ENCODE measurements around the gene NRAP.

The NRAP gene

GRCh38 chr10:113594652-113595051, 69.2 kb downstream of the NRAP start (continued):
- TF ChIP-seq TSHZ1 (tag by site-specific recombination; IDR thresholded peaks at IDR 0.05; ENCODE audit: borderline replicate concordance) = no peak
- no peak for TF ChIP-seq TRIM28 (IDR thresholded peaks at IDR 0.05; ENCODE audit: borderline replicate concordance, low read length)

DNA sequence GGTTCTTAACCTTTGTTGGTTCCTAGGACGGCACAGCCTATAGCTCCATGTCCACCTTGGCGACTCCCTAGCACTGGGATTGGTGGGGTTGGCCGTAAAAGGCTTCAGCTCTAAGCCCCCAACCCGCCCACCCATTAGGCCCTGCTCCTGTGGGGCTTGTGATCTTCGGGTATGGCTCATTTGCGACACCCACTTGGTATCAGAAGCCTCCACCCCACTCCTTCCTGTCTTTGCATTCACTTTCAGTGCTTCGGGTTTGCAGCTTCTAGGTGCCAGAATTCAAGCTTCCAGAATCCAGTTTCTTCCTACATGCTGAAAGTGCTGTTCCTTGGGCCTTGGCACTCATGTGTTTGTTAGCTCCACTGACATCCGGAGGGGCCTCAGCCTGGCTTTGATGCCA, 71.5 kb downstream of the NRAP start:
- Histone ChIP-seq H3K27ac (ENCODE audit: extremely low read depth, low read depth, low read length) (no peak overlapping the region), H3K9me3 (ENCODE audit: control insufficient read depth, insufficient read depth, low read depth, low read length) (no peaks in the 10 kb centered on the region), H3K4me3 (ENCODE audit: low read depth, low read length) (no peak overlapping the region), H3K36me3 (ENCODE audit: control insufficient read depth in 2 of 2, insufficient read depth in 1 of 2, low read length in 2 of 2) (no peaks in the 10 kb centered on the region), H3K4me1 (ENCODE audit: control insufficient read depth, insufficient read depth, low read length) (no peaks in the 10 kb centered on the region)
- ChIA-PET POLR2A (no interaction called here), CTCF (interaction anchor here (0.9 to 1.0 kb wide), 2 partner anchors 18 to 24 kb away, joined by 3 to 4 read pairs; no protein-coding TSS in a partner anchor)
- TF ChIP-seq ZNF792 (tag by site-specific recombination; IDR thresholded peaks at IDR 0.05) (no peak), ZFHX2 (tag by site-specific recombination; conservative IDR thresholded peaks at IDR 0.05) (peak; percentile 48)

DNA sequence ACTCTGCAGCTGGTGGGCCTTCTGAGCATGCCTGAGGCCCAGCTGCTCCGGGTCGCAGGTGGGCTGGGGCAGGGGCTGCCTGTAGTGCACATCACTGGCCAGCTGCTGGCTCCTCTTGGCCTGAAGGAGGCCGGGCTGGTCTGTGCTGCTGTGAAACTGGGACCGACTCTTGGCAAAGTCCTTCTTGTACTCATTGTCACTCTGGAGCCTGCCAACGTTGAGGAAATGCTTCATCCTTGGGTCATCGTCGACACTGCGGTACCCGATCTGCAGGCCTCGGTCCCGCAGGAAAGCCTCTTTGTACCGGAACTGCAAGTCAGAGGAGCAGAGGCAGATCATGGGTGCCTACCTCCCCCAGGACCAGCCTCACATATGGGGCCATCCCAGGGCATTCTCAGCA, 73.3 kb downstream of the NRAP start:
- Histone ChIP-seq H3K36me3 (ENCODE audit: control insufficient read depth in 2 of 2, insufficient read depth in 1 of 2, low read length in 2 of 2) (no peaks in the 10 kb centered on the region), H3K27ac (ENCODE audit: extremely low read depth, low read depth, low read length) (no peak overlapping the region), H3K9me3 (ENCODE audit: control insufficient read depth, insufficient read depth, low read depth, low read length) (no peaks in the 10 kb centered on the region), H3K4me3 (ENCODE audit: low read depth, low read length) (no peak overlapping the region), H3K4me1 (ENCODE audit: control insufficient read depth, insufficient read depth, low read length) (no peaks in the 10 kb centered on the region)
- TF ChIP-seq ZNF707 (tag by site-specific recombination; IDR thresholded peaks at IDR 0.05) (no peak), SETDB1 (IDR thresholded peaks at IDR 0.05; ENCODE audit: insufficient read length, low read length) (no peak), ZNF558 (tag by site-specific recombination; IDR thresholded peaks at IDR 0.05) (no peak), ZNF221 (tag by site-specific recombination; IDR thresholded peaks at IDR 0.05; ENCODE audit: borderline replicate concordance) (no peak), EGR2 (tag by site-specific recombination; IDR thresholded peaks at IDR 0.05; ENCODE audit: low read depth) (no peak), ZNF112 (tag by site-specific recombination; IDR thresholded peaks at IDR 0.05) (no peak), ZNF169 (tag by site-specific recombination; IDR thresholded peaks at IDR 0.05) (no peak)
- TF ChIP-seq, protein P1, sequence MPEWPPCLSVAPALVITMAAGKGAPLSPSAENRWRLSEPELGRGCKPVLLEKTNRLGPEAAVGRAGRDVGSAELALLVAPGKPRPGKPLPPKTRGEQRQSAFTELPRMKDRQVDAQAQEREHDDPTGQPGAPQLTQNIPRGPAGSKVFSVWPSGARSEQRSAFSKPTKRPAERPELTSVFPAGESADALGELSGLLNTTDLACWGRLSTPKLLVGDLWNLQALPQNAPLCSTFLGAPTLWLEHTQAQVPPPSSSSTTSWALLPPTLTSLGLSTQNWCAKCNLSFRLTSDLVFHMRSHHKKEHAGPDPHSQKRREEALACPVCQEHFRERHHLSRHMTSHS (tag by site-specific recombination; IDR thresholded peaks at IDR 0.05) = no peak
- ChIA-PET POLR2A (no interaction called here), CTCF (interaction anchor here (0.5 to 0.9 kb wide), 2 partner anchors 16 to 1205 kb away, joined by 3 read pairs; no protein-coding TSS in a partner anchor)

DNA sequence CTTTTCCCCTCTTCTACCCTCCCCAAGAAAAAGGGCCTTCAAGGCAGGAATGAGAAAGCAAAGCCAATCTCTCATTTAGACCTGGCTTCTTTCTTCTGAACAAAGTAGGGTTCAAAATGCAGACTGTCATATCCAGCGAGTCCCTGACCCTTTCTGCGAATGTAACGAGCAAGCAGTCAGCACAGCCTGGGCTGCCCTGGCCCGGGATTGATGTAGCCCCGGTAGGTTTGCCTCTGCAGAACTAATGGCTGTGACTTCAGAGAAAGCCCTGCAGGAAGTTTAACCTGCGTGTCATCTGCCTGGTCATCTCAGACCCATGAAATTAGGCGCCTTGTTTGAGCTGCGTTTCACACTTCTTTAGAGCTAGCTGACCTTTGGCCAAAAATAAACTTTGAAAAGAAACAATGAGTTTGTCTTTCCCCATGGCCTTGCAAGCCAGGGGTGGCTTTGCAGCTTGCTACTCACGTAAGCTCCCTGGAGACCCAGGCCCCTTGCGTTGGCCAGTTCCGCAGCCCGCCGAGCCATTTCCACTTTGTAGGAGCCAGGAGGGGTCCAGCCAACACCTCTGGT, 74.6 kb downstream of the NRAP start:
- H3K36me3 ChIP-seq (ENCODE audit: control insufficient read depth in 2 of 2, insufficient read depth in 1 of 2, low read length in 2 of 2) = no peaks in the 10 kb centered on the region
- no peaks in the 10 kb centered on the region for H3K9me3 ChIP-seq (ENCODE audit: control insufficient read depth, insufficient read depth, low read depth, low read length)
- no peak overlapping the region for H3K27ac ChIP-seq (ENCODE audit: extremely low read depth, low read depth, low read length)
- no peak overlapping the region for H3K4me3 ChIP-seq (ENCODE audit: low read depth, low read length)
- ChIA-PET POLR2A (no interaction called here), CTCF (no interaction called here)
- no peaks in the 10 kb centered on the region for H3K4me1 ChIP-seq (ENCODE audit: control insufficient read depth, insufficient read depth, low read length)
- TF ChIP-seq, protein P1 (tag by site-specific recombination; IDR thresholded peaks at IDR 0.05) = no peak
- no peak for TF ChIP-seq YY1 (tag by site-specific recombination; IDR thresholded peaks at IDR 0.05)
- no peak for TF ChIP-seq ZIC2 (tag by site-specific recombination; IDR thresholded peaks at IDR 0.05)
- no peak for TF ChIP-seq ZNF398 (tag by site-specific recombination; IDR thresholded peaks at IDR 0.05)
- no peak for TF ChIP-seq ZNF658 (tag by site-specific recombination; IDR thresholded peaks at IDR 0.05)
- no peak for TF ChIP-seq ZNF138 (tag by site-specific recombination; IDR thresholded peaks at IDR 0.05; ENCODE audit: borderline replicate concordance)
- TF ChIP-seq, protein P2, sequence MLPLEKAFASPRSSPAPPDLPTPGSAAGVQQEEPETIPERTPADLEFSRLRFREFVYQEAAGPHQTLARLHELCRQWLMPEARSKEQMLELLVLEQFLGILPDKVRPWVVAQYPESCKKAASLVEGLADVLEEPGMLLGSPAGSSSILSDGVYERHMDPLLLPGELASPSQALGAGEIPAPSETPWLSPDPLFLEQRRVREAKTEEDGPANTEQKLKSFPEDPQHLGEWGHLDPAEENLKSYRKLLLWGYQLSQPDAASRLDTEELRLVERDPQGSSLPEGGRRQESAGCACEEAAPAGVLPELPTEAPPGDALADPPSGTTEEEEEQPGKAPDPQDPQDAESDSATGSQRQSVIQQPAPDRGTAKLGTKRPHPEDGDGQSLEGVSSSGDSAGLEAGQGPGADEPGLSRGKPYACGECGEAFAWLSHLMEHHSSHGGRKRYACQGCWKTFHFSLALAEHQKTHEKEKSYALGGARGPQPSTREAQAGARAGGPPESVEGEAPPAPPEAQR (tag by site-specific recombination; IDR thresholded peaks at IDR 0.05) = no peak
- no peak for TF ChIP-seq ZNF548 (tag by site-specific recombination; IDR thresholded peaks at IDR 0.05)
- no peak for TF ChIP-seq GFI1B (tag by site-specific recombination; IDR thresholded peaks at IDR 0.05)
- no peak for TF ChIP-seq ZNF426 (tag by site-specific recombination; IDR thresholded peaks at IDR 0.05)
- TF ChIP-seq ZNF223 (tag by site-specific recombination; IDR thresholded peaks at IDR 0.05) = no peak
- TF ChIP-seq SETDB1 (IDR thresholded peaks at IDR 0.05; ENCODE audit: insufficient read length, low read length) = no peak

Data from HEK293 (cell line).